GM18873 (cell line): ENCODE data around the gene TPM4.
"Not testable (repeated sequence)": the region's sequence is repeated elsewhere in the genome, so short reads cannot be mapped to it uniquely, and the experiment has no call there.

Experiments
- ATAC-seq: cut with Tn5 transposase; IDR thresholded peaks from one replicate; pipeline ENCODE4 v1.9.1; 2021; ENCODE audit warnings: mild to moderate bottlenecking, moderate library complexity, moderate number of reproducible peaks; ENCODE audit not compliant: unreplicated experiment, low FRiP score

TPM4 gene

GRCh38 chr19:16070366-16070990 is 5.8 kb upstream of the TPM4 start:
- ATAC-seq, result no peak

DNA sequence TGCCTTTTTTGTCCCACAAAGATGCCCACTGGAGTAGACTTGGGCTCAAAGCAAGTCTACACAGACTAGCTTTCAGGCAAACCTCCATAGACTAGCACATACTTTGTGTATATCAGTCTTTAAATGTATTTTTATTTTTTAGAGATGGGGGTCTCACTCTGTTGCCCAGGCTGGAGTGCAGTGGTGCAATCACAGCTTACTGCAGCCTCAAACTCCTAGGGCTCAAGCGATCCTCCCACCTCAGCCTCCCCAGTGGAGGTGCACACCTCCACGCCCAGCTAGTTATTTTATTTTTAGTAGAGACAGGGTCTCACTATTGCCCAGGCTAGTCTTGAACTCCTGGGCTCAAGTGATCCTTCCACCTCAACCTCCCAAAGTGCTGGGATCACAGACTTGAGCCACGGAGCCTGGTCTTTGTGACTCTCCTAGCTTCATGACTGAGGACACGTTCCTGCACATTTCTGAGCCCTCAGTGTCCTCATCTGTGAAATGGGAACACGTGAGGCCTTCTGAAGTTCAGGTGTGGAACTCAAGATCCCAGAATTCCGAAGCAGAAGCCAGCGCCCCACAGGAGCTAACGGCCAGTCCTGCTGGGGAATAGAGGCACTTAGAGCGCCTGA is 5.1 kb upstream of the TPM4 start:
- ATAC-seq, result no peak

GRCh38 chr19:16073481-16073880 is 2.8 kb upstream of the TPM4 start:
- ATAC-seq, result no peak

GRCh38 chr19:16073988-16074387 is 2.3 kb upstream of the TPM4 start:
- no peak for ATAC-seq

DNA sequence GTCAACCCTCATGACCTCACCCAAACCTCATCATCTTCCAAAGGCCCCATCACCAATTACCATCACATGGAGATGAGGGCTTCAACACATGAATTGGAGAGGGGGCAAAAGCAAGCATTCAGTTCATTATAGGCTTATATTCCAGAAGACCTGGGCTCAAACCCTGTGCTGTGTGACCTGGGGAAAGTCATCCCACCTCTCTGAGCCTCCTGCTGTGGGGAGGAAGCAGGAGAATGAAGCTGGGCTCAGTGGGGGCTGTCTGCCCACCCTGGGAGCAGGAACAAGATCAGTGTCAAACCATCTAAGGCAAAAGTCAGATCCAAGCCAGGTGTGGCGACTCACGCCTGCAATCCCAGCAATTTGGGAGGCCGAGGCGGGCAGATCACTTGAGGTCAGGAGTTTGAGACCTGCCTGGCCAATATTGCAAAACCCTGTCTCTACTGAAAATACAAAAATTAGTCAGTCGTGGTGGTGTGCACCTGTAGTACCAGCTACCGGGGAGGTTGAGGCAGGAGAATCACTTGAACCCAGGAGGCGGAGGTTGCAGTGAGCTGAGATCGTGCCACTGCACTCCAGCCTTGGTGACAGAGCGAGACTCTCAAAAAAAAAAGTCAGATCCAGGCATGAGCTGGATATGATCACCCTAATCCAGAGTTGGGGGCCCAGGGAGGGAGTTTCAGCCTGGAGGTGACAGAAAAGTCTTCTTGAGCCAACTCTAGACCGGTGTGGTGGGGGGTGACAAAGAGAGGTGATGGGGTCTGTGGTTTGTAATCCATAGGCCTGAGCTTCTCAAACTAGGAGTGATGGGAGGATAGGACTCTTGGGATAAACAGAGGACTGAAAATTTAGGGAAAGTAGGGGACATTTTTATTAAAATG is 1.6 kb upstream of the TPM4 start:
- no peak for ATAC-seq

- ATAC-seq, result no peak
Measured at GRCh38 chr19:16075430-16076153, 703 bp upstream of the TPM4 start.

- no peak for ATAC-seq
Measured at GRCh38 chr19:16076958-16077611, 790 bp downstream of the TPM4 start.

DNA sequence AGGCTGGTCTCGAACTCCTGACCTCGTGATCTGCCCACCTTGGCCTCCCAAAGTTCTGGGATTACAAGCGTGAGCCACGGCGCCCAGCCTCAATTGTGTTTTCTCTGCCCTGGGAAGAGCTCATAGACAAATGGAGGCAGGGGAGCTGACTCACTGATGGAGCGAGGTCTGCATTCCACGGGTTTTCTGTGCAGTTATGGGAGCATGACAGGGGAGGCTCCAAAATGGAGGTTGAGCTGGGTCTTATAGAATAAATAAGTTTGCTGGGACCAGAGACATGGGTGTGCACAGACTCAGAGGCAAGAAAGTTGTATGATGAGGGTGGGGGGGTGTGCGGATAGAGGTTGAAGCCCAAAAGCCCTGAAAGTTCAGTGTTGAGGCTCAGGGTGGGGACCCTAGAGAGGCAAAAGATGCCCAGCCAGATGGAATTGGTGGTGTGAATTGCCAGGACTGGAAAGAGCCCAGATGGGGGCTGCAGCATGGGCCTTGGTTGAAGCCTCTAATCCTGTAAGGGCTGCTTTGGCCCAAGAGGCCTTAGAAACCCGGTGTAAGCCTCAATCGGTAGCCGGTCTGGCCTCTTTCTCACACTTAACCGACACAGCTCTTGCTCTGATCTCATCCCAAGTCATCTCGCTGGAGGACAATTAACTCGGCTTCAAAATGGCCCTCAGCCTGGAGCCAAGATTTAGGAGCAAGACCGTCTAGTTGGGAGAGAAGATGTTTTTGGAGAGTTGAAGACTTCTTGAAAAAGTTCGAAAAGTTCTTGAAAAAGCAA is 1.9 kb downstream of the TPM4 start:
- peak; percentile 1 for ATAC-seq

DNA sequence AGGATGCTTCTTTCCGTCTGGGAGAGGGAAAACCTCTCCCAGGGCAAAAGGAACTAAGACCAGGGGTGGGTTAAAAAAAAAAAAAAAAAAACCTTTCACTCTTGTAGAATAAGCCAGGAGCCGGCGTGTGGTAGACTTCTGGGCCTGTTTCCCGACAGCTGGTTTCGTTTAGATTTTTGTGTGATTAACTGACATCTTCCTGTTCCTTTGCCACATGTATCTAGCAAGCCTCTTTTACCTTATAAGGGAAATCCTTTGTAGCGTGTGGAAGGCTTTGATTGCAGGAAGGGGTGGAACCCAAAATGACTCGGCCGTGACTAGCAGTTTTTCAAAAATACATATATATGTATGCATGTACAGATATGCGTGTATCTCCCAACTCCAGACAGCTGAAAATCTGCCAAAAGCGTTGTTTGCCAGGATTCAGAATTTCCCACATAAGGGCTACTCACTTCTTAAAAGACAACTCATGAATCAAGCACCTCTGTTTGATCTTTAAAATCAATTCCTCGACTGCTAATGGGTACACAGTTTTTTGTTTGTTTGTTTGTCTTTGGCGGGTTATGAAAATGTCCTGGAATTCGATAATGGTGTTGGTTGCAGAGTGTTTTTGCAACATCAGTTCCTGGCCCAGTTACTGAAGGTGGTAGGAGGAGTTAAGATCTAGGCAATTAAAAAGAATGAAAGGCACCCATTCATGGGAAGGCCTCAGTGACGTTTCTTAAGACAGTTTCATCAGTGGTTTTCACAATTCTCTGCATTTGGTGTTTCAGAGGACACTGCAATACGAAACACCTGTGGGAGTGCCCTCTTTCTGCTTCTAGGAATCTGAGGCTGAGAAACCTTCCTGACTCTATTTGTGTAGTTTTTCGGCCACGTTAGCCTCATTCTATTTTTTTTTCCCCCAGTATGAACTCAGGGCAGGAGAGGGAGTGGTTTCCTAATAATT is 2.7 kb downstream of the TPM4 start:
- ATAC-seq, result peak; percentile 40

DNA sequence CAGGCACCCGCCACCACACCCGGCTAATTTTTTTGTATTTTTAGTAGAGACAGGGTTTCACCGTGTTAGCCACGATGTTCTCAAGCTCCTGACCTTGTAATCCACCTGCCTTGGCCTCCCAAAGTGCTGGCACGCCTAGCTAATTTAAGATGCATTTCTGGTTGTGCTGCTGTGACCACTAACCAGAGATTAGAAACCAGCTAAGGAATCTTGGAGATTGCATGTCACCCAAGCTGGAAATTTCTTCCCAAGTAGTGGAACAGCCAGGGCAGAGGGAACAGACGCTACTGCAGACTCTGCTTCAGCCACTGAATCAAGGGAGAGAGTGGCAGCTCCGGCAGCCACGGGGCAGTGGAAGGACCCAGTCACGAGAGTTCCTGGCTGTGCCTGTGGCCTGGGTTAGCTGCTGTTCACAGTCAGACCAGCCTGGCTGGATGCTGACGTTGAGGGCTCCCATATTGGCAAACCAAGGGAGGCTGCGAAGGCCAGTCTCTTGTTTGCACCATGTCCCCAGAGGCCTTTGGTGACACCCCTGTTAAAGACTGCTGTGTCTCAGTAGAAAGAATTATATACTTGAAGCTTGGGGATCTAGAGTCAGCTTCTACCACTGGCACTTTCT is 7.9 kb downstream of the TPM4 start:
- ATAC-seq, result no peak

DNA sequence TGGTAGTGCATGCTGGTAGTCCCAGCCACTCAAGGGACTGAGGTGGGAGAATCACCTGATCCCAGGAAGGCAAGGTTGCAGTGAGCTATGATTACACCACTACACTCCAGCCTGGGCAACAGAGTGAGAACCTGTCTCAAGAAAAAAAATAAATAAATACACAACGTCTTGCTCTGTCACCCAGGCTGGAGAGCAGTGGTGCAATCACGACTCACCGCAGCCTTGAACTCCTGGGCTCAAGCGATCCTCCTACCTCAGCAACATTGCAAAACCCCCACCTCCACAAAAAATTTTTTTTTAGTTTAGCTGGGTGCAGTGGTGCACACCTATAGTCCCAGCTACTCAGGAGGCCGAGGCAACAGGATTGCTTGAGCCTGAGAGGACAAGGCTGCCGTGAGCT is 8.8 kb downstream of the TPM4 start:
- no peak for ATAC-seq

DNA sequence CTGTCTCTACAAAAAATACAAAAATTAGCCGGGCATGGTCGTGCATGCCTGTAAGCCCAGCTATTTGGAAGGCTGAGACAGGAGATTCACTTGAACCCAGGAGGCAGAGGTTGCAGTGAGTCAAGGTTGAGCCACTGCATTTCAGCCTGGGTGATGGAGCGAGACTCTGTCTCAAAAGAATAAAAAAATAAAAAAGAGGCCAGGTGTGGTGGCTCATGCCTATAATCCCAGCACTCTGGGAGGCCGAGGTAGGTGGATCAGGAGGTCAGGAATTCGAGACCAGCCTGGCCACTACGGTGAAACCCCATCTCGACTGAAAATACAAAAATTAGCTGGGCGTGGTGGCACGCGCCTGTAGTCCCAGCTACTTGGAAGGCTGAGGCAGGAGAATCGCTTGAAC is 11.1 kb downstream of the TPM4 start:
- ATAC-seq, result not testable (repeated sequence)

DNA sequence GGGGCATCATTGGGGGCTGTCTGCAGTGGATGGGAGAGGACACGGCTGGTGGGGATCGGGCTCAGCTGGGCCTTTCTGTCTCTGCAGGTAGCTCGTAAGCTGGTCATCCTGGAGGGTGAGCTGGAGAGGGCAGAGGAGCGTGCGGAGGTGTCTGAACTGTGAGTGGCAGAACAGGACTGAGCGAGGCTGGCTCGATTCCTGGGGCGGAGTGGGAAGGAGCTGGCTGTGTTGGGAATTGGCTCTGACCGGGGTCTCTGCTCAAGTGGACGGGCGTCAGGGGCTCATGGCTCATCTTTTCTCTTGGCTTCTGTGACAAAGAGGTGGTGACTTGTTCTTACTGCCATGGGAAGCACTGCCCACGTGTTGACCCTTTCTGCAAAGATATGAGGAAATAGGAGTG is 11.6 kb downstream of the TPM4 start:
- ATAC-seq, result no peak

GRCh38 chr19:16088351-16089009 is 12.2 kb downstream of the TPM4 start:
- ATAC-seq, result no peak

DNA sequence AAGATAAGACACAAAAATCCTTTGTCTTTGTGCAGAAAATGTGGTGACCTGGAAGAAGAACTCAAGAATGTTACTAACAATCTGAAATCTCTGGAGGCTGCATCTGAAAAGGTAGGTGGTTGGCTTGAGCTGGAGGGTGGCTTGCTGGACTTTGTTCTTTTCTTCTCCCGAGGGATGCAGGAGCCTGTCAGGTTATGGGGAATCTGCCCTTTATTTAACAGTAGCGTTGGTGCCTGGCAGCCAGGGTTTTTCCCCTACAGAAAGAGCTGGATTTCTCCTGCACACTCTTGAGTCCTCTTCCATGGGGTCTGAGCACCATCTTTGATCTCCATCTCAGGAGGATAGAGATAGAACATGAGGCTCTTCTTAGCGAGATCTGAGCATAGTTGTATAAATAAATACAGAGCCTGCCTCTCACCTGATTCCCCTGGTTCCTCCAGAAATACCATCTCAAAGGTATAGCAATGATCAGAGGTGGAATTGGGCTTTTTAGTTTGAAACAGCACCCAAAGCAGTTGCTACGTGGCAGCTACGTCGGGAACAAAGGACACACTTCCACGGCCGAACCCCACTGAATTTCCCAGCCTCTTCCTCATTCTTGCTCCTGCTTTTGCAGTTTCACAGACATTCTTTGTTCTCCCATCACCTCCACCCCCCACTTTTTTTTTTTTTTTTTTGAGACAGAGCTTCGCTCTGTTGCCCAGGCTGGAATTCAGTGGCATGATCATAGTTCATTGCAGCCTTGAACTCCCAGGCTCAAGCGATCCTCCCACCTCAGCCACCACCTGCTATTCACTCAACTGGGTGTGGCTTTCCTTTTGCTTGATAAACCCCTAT is 12.9 kb downstream of the TPM4 start:
- no peak for ATAC-seq

DNA sequence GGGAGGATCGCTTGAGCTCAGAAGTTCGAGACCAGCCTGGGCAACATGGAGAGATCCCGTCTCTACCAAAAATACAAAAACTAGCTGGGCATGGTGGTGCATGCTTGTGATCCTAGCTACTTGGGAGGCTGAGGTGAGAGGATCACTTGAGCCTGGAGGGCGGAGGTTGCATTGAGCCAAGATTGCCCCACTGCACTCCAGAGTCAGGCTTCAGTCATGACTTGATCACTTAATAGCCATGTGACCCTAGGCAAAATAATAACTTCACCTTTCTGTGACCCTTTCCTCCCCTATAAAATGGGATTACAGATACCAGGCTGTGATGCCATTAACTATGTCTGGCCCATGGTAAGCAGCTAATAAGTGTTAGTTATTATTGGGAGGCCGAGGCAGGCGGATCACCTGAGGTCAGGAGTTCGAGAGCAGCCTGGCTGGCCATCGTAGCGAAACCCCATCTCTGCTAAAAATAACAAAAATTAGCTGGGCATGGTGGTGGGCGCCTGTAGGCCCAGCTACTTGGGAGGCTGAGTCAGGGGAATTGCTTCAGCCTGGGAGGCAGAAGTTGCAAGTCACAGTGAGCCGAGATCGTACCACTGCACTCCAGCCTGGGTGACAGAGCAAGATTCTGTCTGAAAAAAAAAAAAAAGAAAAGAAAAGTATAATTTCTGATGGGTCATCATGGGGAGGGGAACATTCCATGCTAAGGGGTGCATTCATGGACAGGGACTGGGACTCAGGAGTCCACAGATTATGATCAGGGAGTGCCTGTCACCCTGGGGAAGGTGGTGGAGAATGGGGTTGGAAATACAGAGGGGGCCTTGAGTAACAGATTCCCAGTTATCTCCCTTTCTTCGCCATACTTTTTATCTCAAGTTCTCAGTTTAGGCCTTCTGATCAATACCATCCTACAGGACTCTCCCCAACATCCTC is 15.5 kb downstream of the TPM4 start:
- ATAC-seq, result no peak
